ENCODE data around the gene MYO5C. TPM values are rescaled to one million over a fixed set of nuclear protein-coding genes. Genes with fewer than 3 reads are reported as not detected.

The MYO5C gene
- total RNA-seq, 1 donor from 2014 or later: 4.5 TPM

- peaks cover 4% of the 10 kb centered on the region for H3K4me1 Mint-ChIP-seq (ENCODE audit: low read depth, unreplicated experiment)
- Histone ChIP-seq H3K36me3 (ENCODE audit: insufficient read depth, low read length) (no peaks in the 10 kb centered on the region), H3K4me3 (ENCODE audit: insufficient read depth, low read depth, low read length) (no peak overlapping the region), H3K27me3 (ENCODE audit: insufficient read depth, low read length) (no peaks in the 10 kb centered on the region), H3K4me1 (ENCODE audit: insufficient read depth, low read length) (peaks cover 3% of the 10 kb centered on the region), H3K9me3 (ENCODE audit: insufficient read depth, low read depth, low read length) (no peaks in the 10 kb centered on the region), H3K79me2 (ENCODE audit: insufficient read depth, low read length) (no peaks in the 10 kb centered on the region), H3K4me2 (ENCODE audit: low read length) (no peak overlapping the region), H3K27ac (ENCODE audit: low read depth, low read length) (no peak overlapping the region), H2AFZ (ENCODE audit: low read depth, low read length) (no peak overlapping the region), H4K20me1 (ENCODE audit: insufficient read depth, low read length) (no peaks in the 10 kb centered on the region), H3K9ac (ENCODE audit: low read length) (no peak overlapping the region)
- H3K4me3 Mint-ChIP-seq (ENCODE audit: unreplicated experiment): no peak overlapping the region
- FAIRE-seq (no peak), DNase-seq (ENCODE audit: low read depth) (no peak)
- peaks cover 10% of the 10 kb centered on the region for H3K36me3 Mint-ChIP-seq (ENCODE audit: low read depth, unreplicated experiment)
- H3K9me3 Mint-ChIP-seq (ENCODE audit: unreplicated experiment): no peaks in the 10 kb centered on the region
- TF ChIP-seq EZH2 (IDR thresholded peaks at IDR 0.05; ENCODE audit: insufficient read depth, low read length) (no peak), CTCF (IDR thresholded peaks at IDR 0.05; ENCODE audit: insufficient read depth, low read depth, low read length) (no peak)
- no peak overlapping the region for H3K27ac Mint-ChIP-seq (ENCODE audit: unreplicated experiment)
- peaks cover 5% of the 10 kb centered on the region for H3K27me3 Mint-ChIP-seq (ENCODE audit: low read depth, unreplicated experiment)
These were observed 77.2 kb downstream of the MYO5C start for GRCh38 chr15:52218371-52218770.

GRCh38 chr15:52217186-52217585, 78.4 kb downstream of the MYO5C start:
- TF ChIP-seq CTCF (IDR thresholded peaks at IDR 0.05; ENCODE audit: insufficient read depth, low read depth, low read length): no peak
- no peak for TF ChIP-seq EZH2 (IDR thresholded peaks at IDR 0.05; ENCODE audit: insufficient read depth, low read length)
- Histone ChIP-seq H4K20me1 (ENCODE audit: insufficient read depth, low read length) (no peaks in the 10 kb centered on the region), H3K9me3 (ENCODE audit: insufficient read depth, low read depth, low read length) (no peaks in the 10 kb centered on the region), H3K27me3 (ENCODE audit: insufficient read depth, low read length) (no peaks in the 10 kb centered on the region), H3K9ac (ENCODE audit: low read length) (no peak overlapping the region), H3K27ac (ENCODE audit: low read depth, low read length) (no peak overlapping the region), H3K4me1 (ENCODE audit: insufficient read depth, low read length) (peaks cover 3% of the 10 kb centered on the region), H3K36me3 (ENCODE audit: insufficient read depth, low read length) (no peaks in the 10 kb centered on the region), H3K4me2 (ENCODE audit: low read length) (no peak overlapping the region), H3K79me2 (ENCODE audit: insufficient read depth, low read length) (no peaks in the 10 kb centered on the region), H3K4me3 (ENCODE audit: insufficient read depth, low read depth, low read length) (no peak overlapping the region), H2AFZ (ENCODE audit: low read depth, low read length) (no peak overlapping the region)
- Mint-ChIP-seq H3K36me3 (ENCODE audit: low read depth, unreplicated experiment) (peaks cover 2% of the 10 kb centered on the region), H3K9me3 (ENCODE audit: unreplicated experiment) (no peaks in the 10 kb centered on the region), H3K4me3 (ENCODE audit: unreplicated experiment) (no peak overlapping the region), H3K27ac (ENCODE audit: unreplicated experiment) (no peak overlapping the region), H3K27me3 (ENCODE audit: low read depth, unreplicated experiment) (no peaks in the 10 kb centered on the region), H3K4me1 (ENCODE audit: low read depth, unreplicated experiment) (peaks cover 4% of the 10 kb centered on the region)
- FAIRE-seq (no peak), DNase-seq (ENCODE audit: low read depth) (no peak)

GRCh38 chr15:52214553-52214952, 81.1 kb downstream of the MYO5C start:
- no peak overlapping the region for H3K4me3 ChIP-seq (ENCODE audit: insufficient read depth, low read depth, low read length)
- no peaks in the 10 kb centered on the region for H3K36me3 ChIP-seq (ENCODE audit: insufficient read depth, low read length)
- H3K9me3 Mint-ChIP-seq (ENCODE audit: unreplicated experiment): no peaks in the 10 kb centered on the region
- no peaks in the 10 kb centered on the region for H4K20me1 ChIP-seq (ENCODE audit: insufficient read depth, low read length)
- no peak overlapping the region for H3K27ac Mint-ChIP-seq (ENCODE audit: unreplicated experiment)
- DNase-seq (ENCODE audit: low read depth): no peak
- H3K9ac ChIP-seq (ENCODE audit: low read length): no peak overlapping the region
- no peak for TF ChIP-seq CTCF (IDR thresholded peaks at IDR 0.05; ENCODE audit: insufficient read depth, low read depth, low read length)
- no peak for TF ChIP-seq EZH2 (IDR thresholded peaks at IDR 0.05; ENCODE audit: insufficient read depth, low read length)
- FAIRE-seq: no peak
- no peak overlapping the region for H2AFZ ChIP-seq (ENCODE audit: low read depth, low read length)
- no peaks in the 10 kb centered on the region for H3K79me2 ChIP-seq (ENCODE audit: insufficient read depth, low read length)
- H3K4me1 Mint-ChIP-seq (ENCODE audit: low read depth, unreplicated experiment): peaks cover 4% of the 10 kb centered on the region
- H3K4me3 Mint-ChIP-seq (ENCODE audit: unreplicated experiment): no peak overlapping the region
- H3K27ac ChIP-seq (ENCODE audit: low read depth, low read length): no peak overlapping the region
- no peaks in the 10 kb centered on the region for H3K9me3 ChIP-seq (ENCODE audit: insufficient read depth, low read depth, low read length)
- no peak overlapping the region for H3K4me2 ChIP-seq (ENCODE audit: low read length)
- no peaks in the 10 kb centered on the region for H3K36me3 Mint-ChIP-seq (ENCODE audit: low read depth, unreplicated experiment)
- no peaks in the 10 kb centered on the region for H3K27me3 ChIP-seq (ENCODE audit: insufficient read depth, low read length)
- no peaks in the 10 kb centered on the region for H3K27me3 Mint-ChIP-seq (ENCODE audit: low read depth, unreplicated experiment)
- H3K4me1 ChIP-seq (ENCODE audit: insufficient read depth, low read length): no peaks in the 10 kb centered on the region

Data from astrocyte (in vitro differentiated cells and primary cell).